Epithelial cell of proximal tubule (primary cell): ENCODE measurements around the gene LAIR1. TPM values are rescaled to one million over a fixed set of nuclear protein-coding genes. Genes with fewer than 3 reads are reported as not detected.

Experiments used
- DNase-seq: peaks from one replicate; pipeline ENCODE4 v3.0.0-alpha.2; 2011; ENCODE audit warnings: low read depth
- H3K4me3 ChIP-seq: 2 replicates; pipeline ENCODE4 v1.5.1; 2011; ENCODE audit warnings: low read depth, mild to moderate bottlenecking, low read length
- total RNA-seq: library from RNA; depleted of rRNA; stranded (reverse); fragments of >200 nt; gene quantifications from 2 replicates; pipeline ENCODE4 v1.2.3, GENCODE V29; 2015
- TF ChIP-seq, protein P1 (sequence below): conservative IDR thresholded peaks from 2 replicates; pipeline ENCODE4 v1.5.1; 2012; ENCODE audit warnings: low read depth, mild to moderate bottlenecking, low read length

The LAIR1 gene
- not detected in 2 replicates for total RNA-seq

GRCh38 chr19:54364775-54365257, at the start of gene LAIR1:
TSS of gene LAIR1 (minus strand) at chr19:54364931. CDS start at chr19:54364804, 127 bp downstream.
- TF ChIP-seq, protein P1, sequence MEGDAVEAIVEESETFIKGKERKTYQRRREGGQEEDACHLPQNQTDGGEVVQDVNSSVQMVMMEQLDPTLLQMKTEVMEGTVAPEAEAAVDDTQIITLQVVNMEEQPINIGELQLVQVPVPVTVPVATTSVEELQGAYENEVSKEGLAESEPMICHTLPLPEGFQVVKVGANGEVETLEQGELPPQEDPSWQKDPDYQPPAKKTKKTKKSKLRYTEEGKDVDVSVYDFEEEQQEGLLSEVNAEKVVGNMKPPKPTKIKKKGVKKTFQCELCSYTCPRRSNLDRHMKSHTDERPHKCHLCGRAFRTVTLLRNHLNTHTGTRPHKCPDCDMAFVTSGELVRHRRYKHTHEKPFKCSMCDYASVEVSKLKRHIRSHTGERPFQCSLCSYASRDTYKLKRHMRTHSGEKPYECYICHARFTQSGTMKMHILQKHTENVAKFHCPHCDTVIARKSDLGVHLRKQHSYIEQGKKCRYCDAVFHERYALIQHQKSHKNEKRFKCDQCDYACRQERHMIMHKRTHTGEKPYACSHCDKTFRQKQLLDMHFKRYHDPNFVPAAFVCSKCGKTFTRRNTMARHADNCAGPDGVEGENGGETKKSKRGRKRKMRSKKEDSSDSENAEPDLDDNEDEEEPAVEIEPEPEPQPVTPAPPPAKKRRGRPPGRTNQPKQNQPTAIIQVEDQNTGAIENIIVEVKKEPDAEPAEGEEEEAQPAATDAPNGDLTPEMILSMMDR, result no peak
- no peak for DNase-seq

DNA sequence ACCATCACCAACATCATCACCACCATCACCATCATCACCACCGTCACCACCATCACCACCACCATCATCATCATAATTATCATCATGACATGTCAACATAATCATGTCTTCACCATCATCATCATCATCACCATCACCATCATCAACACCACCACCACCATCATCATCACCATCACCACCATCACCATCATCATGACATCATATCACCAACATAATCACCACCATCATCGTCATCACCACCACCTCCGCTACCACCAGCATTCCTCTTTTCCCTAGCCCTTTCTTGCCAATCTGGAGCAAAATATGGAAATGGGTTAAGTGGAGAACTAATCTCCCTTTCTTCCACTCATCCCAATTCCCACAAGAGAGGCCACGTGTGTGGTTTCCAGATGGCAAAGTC, 49.4 kb upstream of the LAIR1 start:
- TF ChIP-seq, protein P1, result no peak
- no peak overlapping the region for H3K4me3 ChIP-seq
- no peak for DNase-seq

More at GRCh38 chr19:54364775-54365257, at the start of gene LAIR1:
- H3K4me3 ChIP-seq, result no peak within 1 kb of the TSS

DNA sequence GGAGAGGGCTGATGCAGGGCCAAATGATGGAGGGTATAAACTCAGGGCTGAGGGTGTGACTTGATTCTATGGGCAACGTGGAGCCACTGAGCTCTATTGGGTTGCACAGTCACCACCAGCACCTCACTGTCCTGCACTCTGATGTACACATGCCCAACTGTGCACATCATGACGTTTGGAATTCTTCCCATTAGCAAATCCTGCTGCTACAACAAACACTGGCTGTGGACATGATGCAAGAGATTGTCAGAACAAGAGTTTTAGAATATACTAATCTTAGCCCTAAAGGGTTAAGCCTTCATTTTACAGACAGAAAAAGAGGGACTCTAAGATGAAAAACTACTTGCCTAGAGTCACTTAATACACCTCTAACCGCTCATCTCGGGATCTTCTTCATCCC, 48.1 kb upstream of the LAIR1 start:
- no peak overlapping the region for H3K4me3 ChIP-seq
- TF ChIP-seq, protein P1, result no peak
- no peak for DNase-seq

DNA sequence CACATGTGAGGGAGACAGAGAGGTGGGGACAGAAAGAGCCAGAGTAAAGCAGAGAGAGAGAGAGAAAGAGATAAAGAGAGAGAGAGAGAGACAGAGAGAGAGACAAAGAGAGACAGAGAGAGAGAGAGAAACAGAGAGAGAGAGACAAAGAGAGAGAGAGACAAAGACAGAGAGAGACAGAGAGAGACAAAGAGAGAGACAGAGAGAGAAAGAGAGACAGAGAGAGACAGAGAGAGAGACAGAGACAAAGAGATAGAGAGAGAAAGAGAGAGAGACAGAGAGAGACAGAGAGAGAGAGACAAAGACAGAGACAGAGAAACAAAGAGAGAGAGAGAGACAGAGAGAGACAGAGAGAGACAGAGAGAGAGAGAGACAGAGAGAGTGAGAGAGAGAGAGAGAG, 46.3 kb upstream of the LAIR1 start:
- TF ChIP-seq, protein P1, result no peak

DNA sequence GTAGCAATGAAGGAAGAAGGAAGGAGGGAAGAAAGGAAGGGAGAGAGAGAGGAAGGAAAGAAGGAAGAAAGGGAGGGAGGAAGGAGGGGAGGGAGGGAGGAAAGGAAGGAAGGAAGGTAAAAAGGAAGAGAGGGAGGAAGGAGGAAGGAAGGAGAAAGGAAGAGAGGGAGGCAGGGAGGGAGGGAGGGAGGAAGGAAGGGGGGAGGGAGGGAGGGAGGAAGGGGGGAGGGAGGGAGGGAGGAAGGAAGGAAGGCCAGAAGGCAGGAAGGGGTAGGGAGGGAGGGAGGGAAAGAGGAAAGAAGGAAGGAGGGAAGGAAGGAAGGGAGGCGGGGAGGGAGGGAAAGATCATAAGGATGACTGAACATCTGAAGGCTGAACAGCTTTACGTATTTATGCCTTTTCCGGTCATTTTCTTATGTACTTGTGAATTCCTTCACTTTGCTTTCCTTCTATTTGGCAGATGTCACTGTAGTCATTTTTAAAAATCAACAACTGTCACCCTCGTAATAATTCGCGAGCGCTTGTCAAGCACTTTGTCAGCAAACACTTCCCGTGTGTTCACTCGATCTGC, 43.8 kb upstream of the LAIR1 start:
- TF ChIP-seq, protein P1, result no peak
- no peak for DNase-seq

More for the DNA sequence above, 46.3 kb upstream of the LAIR1 start:
- H3K4me3 ChIP-seq, result no peak overlapping the region
- DNase-seq, result no peak

DNA sequence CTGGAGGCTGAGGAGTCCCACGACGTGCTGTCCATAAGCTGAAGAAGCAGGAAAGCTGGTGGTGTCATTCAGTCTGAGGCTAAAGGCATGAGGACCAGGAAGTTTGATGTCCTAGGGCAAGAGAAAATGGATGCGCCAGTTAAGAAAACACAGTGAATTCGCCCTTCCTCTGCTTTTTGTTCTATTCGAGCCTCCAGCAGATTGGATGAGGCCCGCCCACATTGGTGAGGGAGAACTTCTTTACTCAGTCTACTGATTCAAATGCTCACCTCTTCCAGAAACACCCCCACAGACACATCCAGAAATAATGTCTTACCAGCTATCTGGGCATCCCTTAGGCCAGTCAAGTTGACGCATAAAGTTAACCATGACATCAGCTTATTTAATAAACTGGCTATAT, 43.0 kb upstream of the LAIR1 start:
- DNase-seq, result no peak
- TF ChIP-seq, protein P1, result no peak
- H3K4me3 ChIP-seq, result no peak overlapping the region

More for the DNA sequence above, 43.8 kb upstream of the LAIR1 start:
- H3K4me3 ChIP-seq, result no peak overlapping the region

DNA sequence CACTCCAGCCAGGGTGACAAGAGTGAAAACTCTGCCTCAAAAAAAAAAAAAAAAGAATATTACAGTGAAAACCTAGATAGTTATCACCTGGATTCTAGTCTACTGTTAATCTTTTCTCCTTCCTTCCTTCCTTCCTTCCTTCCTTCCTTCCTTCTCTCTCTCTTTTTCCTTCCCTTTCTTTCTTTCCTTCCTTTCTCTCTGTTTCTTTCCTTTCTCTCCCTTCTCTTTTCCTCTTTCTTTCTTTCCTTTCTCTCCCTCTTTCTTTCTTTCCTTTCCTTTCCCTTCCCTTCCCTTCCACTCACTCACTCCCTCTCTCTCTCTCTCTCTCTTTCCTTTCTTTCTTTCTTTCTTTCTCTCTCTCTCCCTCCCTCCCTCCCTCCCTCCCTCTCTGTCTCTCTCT, 40.9 kb upstream of the LAIR1 start:
- TF ChIP-seq, protein P1, result no peak
- H3K4me3 ChIP-seq, result no peak overlapping the region
- no peak for DNase-seq
